NB4 (cell line): Measurements from ENCODE around the gene KDM4C.

Experiments used
- TF ChIP-seq, protein P1 (sequence below): IDR thresholded peaks from one replicate; pipeline ENCODE4 v1.5.1; 2012; ENCODE audit warnings: low read depth, low read length
- TF ChIP-seq, protein P2 (sequence below): IDR thresholded peaks from 2 replicates; pipeline ENCODE4 v1.6.1; 2011; ENCODE audit warnings: low read depth, low read length

DNA sequence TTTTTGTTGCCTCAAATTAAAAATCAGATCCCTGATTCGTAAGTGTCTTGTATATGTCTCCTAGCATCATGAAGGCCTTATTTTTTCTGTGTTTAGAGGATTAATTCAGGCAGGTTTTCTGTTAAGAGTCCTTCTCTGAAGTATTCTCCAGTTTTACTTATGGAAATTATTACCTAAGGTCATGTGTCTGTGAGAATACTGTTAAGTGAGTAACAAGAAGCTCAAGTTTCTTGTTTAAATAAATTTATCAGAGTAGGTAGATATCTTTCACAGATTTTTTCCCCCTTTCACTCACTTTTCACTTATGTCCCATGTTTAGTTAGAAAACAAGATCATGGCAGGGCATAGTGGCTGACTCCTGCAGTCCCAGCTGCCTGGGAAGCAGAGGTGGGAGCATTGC lies 233.6 kb downstream of the KDM4C start:
- TF ChIP-seq, protein P1, sequence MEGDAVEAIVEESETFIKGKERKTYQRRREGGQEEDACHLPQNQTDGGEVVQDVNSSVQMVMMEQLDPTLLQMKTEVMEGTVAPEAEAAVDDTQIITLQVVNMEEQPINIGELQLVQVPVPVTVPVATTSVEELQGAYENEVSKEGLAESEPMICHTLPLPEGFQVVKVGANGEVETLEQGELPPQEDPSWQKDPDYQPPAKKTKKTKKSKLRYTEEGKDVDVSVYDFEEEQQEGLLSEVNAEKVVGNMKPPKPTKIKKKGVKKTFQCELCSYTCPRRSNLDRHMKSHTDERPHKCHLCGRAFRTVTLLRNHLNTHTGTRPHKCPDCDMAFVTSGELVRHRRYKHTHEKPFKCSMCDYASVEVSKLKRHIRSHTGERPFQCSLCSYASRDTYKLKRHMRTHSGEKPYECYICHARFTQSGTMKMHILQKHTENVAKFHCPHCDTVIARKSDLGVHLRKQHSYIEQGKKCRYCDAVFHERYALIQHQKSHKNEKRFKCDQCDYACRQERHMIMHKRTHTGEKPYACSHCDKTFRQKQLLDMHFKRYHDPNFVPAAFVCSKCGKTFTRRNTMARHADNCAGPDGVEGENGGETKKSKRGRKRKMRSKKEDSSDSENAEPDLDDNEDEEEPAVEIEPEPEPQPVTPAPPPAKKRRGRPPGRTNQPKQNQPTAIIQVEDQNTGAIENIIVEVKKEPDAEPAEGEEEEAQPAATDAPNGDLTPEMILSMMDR: no peak
- TF ChIP-seq, protein P2, sequence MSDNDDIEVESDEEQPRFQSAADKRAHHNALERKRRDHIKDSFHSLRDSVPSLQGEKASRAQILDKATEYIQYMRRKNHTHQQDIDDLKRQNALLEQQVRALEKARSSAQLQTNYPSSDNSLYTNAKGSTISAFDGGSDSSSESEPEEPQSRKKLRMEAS: no peak
